GM19324 (cell line): ENCODE results near the gene POC1A.
"Not testable (repeated sequence)": the region's sequence is repeated elsewhere in the genome, so short reads cannot be mapped to it uniquely, and the experiment has no call there.

ENCODE experiments used
- ATAC-seq: cut with Tn5 transposase; IDR thresholded peaks from one replicate; pipeline ENCODE4 v1.9.1; 2021; ENCODE audit warnings: mild to moderate bottlenecking, moderate library complexity; ENCODE audit not compliant: unreplicated experiment, low FRiP score

The POC1A gene

GRCh38 chr3:52036222-52036694 lies 118.0 kb downstream of the POC1A start:
- no peak for ATAC-seq

DNA sequence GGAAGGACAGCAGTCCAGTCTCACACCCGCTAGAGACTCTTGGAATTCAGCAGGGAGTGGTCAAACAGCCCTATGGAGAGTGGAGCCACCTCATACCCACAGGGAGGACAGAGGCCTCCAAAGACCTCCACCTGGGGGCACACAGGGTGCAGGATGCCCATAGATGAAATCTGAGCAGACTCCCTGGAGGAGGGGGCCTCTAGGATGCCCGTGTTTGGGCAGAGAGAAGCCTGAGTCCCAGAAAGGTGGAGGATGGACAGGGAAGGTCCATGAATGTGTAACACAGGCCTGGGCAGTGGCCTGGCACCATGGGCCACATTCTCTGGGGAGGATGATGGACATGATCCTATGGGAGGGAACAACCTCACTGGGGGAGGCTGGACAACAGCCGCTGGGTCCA lies 119.6 kb downstream of the POC1A start:
- no peak for ATAC-seq

GRCh38 chr3:52034212-52034611 lies 120.0 kb downstream of the POC1A start:
- no peak for ATAC-seq

- not testable (repeated sequence) for ATAC-seq
Measured at GRCh38 chr3:52033748-52034147, 120.5 kb downstream of the POC1A start.

DNA sequence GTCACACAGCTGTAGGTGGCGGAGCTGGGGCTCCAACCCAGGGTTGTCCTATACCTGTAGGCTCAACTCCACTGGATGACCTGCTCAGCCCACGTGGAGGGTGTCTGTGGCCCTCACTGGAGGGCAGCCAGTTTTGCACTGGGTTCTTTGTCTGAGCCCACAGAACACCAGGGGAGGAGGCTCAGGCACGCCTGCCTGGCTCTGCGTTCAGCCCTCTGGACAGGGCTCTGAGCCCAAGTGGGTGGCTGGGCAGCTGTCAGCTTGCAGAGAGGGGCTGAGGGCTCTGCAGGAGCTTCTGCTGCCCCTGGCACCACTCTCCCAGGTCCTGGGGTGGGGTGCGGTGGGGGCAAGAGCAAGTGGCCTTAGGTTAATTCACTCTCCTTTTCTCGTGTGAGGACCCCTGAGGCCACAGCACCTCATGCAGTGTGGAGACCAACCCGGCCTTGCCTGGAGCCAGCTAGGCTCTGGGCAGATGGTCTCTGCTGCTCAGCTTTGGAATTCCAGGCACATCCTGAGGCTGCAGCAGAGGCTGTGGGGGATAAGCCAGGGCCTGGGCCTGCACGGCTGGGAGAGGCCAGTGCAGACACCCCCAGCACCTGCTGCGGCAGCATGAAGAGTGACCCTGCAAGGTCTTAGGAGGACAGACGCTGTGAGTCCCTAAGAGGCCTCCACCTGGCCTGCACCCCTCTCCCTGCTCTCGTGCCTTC lies 121.4 kb downstream of the POC1A start:
- no peak for ATAC-seq

DNA sequence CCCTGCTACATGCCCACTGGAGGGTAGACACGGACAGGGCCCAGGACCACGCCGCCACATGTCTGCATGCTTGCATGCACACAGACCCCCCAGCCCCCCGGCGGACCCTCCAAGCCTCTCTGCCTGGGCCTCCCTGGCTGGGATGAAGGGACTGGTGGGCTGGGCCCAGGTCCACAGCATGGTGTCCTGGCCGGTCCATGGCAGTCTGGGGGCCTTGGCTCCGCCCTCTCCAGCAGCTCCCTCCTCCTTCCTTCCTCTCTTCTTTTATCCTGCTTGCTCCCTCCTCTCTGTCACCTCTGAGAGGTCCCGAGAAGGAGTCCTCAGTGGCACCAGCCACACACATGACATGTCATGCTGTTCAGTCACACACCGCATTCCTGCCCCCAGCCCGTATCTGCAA lies 122.3 kb downstream of the POC1A start:
- ATAC-seq = no peak

DNA sequence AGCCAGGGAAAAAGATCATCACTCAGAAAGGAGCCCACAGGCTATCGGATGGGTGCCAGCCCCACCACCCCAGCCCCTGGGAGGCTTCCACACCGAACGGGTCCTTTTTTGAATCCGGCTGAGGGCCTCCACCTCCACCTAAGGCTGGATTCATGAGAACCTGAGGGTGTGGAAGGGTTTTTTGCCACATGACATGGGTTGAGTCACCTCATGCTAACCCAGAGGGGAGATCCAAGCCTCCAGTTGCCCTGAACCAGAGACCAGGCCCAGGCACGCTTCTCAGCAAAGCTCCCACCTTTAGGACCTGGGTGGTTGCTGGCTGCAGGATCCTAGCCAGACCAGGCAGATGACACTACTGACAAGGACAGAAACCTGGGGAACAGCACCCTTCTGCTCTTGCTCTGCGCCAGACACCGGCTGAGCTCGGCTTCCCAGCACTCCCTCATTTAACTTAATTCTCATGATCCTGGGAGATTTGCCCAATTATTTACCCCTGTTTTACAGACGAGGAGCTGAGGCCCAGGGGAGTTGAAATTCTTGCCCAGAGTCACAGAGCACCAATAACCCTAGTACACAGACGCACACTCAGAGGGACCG lies 123.4 kb downstream of the POC1A start:
- ATAC-seq = no peak

DNA sequence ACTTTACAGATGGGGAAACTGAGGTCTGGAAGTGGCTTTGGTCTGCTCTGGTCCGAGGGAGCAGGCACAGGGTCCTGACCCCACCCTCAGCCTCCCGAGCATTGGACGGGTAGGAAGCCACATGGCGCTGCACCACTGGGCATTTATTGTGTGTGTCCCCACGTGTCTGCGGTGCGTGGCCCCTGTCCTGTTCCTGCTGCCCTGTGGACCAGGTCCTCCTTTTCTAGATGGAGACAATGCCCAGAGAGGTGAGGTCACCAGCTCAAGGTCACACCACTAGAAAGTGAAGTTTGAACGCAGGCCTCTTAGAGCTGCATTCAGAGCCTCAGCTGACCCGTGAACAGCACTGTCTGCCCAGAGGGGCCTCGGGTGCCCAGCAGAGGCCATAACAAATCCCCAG lies 124.7 kb downstream of the POC1A start:
- ATAC-seq = no peak

DNA sequence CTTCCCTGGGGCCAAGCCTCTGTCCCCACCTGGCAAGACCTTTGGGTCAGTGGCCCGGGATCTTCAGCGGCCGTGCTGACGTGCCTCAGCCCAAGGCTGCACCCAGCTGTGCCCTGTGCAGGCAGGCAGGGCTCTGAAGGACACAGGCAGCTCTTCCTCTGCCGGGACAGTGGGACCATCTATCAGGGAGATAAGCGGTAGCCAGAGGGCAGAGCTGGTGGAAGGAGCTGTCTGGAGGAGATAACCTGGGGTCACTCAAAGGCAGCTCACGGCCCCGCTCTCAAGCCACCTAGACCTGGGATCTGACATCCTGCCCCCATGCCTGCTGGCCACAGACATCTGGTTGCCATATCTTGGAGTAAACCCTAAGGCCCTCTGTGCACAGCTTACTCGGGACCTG lies 125.2 kb downstream of the POC1A start:
- no peak for ATAC-seq

GRCh38 chr3:52028572-52028971 lies 125.7 kb downstream of the POC1A start:
- ATAC-seq = no peak

DNA sequence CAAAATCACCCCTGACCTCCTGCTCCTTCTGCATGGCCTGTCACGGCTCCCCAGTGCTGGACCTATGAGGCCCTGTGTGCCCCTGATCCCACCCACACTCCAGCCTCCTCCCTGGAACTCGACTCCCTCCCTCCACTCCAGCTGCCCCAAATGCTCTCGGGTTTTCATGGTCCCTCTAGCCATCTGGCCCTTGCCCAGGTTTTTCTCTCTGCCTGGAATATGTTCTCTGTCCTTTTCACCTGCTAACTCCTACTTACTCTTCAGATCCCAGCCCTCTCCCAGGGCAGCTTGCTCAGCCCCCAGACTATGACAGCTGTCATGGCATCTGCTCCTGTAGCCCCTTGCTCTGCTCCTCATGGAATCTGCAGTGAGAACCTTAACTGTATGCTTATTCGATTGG lies 128.2 kb downstream of the POC1A start:
- no peak for ATAC-seq

GRCh38 chr3:52025453-52025852 lies 128.8 kb downstream of the POC1A start:
- ATAC-seq = no peak
